Subcutaneous adipose tissue (tissue), 4 donors: ENCODE results near the gene PRAME. TPM values are rescaled to one million over a fixed set of nuclear protein-coding genes. Genes with fewer than 3 reads are reported as not detected.

ENCODE experiments used
- CTCF ChIP-seq: fragments of 450-650 bp; IDR thresholded peaks from one replicate; pipeline ENCODE4 v1.5.1; 2016; ENCODE audit warnings: low read depth, mild to moderate bottlenecking, control low read depth, antibody characterized with exemption, moderate library complexity
- total RNA-seq, 4 donors: library from RNA; depleted of rRNA; stranded (reverse); fragments of >200 nt; gene quantifications; one replicate each; pipeline ENCODE4 v1.1.0, GENCODE V29; 2016

The PRAME gene
- total RNA-seq, 4 donors from 2014 or later, result not detected

- TF ChIP-seq CTCF, result no peak
These were observed 744 bp downstream of the PRAME start for GRCh38 chr22:22558071-22558971.

GRCh38 chr22:22556995-22557925 is 1.8 kb downstream of the PRAME start:
- TF ChIP-seq CTCF, result no peak

- no peak for TF ChIP-seq CTCF
These were observed 2.5 kb downstream of the PRAME start for GRCh38 chr22:22556578-22556977.

- TF ChIP-seq CTCF, result no peak
These were observed 3.5 kb downstream of the PRAME start for GRCh38 chr22:22555596-22555995.

- TF ChIP-seq CTCF, result no peak
These were observed 4.3 kb downstream of the PRAME start for GRCh38 chr22:22554587-22555284.

GRCh38 chr22:22553735-22554586 is 5.1 kb downstream of the PRAME start:
- TF ChIP-seq CTCF, result no peak
